Measurements from ENCODE around the gene SLC66A2. TPM values are rescaled to one million over a fixed set of nuclear protein-coding genes. Genes with fewer than 3 reads are reported as not detected.

The SLC66A2 gene
- total and polyA plus RNA-seq, 2 experiments from 2014 or later, result 33.1 to 67.0 TPM

DNA sequence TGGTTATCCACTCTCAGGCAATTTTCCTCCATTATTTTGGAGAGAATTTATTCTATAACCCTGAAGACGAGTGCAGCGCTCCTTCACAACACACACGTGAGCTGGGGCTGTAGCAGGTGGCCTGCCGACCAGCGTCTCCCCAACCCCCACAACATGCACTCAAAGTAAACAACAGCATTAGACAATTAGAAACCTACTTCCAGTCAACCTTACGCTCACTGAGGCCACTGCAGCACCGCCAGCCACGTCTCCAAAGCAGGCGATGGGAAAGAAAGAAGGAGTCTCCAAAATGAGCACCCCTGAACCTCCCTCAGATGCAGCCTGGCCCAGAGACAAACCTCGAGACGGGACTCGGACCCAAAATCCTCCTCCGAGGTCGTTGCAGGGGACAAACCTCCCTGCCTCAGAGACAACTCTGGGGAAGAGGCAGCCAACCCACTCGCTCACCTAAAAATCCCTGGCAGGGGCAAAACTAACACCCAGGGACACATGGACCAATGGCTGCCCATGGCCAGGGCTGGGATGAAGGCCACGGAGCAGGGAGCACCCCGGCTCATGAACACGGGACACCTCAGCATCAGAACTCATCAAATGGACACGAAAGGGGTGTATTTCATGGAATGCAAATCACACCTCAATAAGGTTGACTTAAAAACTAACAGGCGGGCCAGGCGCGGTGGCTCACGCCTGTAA is 2.6 kb downstream of the SLC66A2 start:
- H3K27ac ChIP-seq, result no peak overlapping the region
- no peaks in the 10 kb centered on the region for H4K20me1 ChIP-seq (ENCODE audit: insufficient read depth)
- no peak for TF ChIP-seq EZH2 (IDR thresholded peaks at IDR 0.05; ENCODE audit: insufficient read depth, poor library complexity, severe bottlenecking)
- TF ChIP-seq EZH2phosphoT487 (IDR thresholded peaks at IDR 0.05; ENCODE audit: insufficient read depth, low read depth), result no peak
- H3K27me3 ChIP-seq (replicated peaks; ENCODE audit: insufficient read depth), result no peaks in the 10 kb centered on the region
- no peak overlapping the region for H3K4me2 ChIP-seq (ENCODE audit: unreplicated experiment)
- in situ Hi-C loops (cut with MboI), result no loop called here
- DNase-seq, result no peak
- peaks cover 14% of the 10 kb centered on the region for H3K4me1 ChIP-seq (ENCODE audit: insufficient read depth)
- no peaks in the 10 kb centered on the region for H3K9me2 ChIP-seq (ENCODE audit: insufficient read depth)
- no peaks in the 10 kb centered on the region for H3K36me3 ChIP-seq (ENCODE audit: low read depth)
- no peak overlapping the region for H3K4me3 ChIP-seq
- no peak overlapping the region for H2AFZ ChIP-seq
- no peaks in the 10 kb centered on the region for H3F3A ChIP-seq (ENCODE audit: insufficient read depth)
- no peaks in the 10 kb centered on the region for H3K9me3 ChIP-seq (ENCODE audit: low read depth)
- H3K9ac ChIP-seq, result no peak overlapping the region
- WGBS, 2 experiments (ENCODE audit: low coverage in 1 of 2, low lambda C conversion rate in 2 of 2, missing lambda C conversion rate in 2 of 2), result 91 to 92% methylated on average over 23 of the region's 23 CpGs
- H3K79me2 ChIP-seq (ENCODE audit: insufficient read depth), result peaks cover 68% of the 10 kb centered on the region

- WGBS, 2 experiments (ENCODE audit: low coverage in 1 of 2, low lambda C conversion rate in 2 of 2, missing lambda C conversion rate in 2 of 2), result 90 to 97% methylated on average over 14 to 15 of the region's 15 CpGs
- no peak overlapping the region for H3K4me2 ChIP-seq (ENCODE audit: unreplicated experiment)
- no peaks in the 10 kb centered on the region for H3K9me3 ChIP-seq (ENCODE audit: low read depth)
- H3F3A ChIP-seq (ENCODE audit: insufficient read depth), result no peaks in the 10 kb centered on the region
- DNase-seq, result no peak
- H3K79me2 ChIP-seq (ENCODE audit: insufficient read depth), result peaks cover 76% of the 10 kb centered on the region
- no peak overlapping the region for H3K9ac ChIP-seq
- TF ChIP-seq EZH2 (IDR thresholded peaks at IDR 0.05; ENCODE audit: insufficient read depth, poor library complexity, severe bottlenecking) (no peak), EZH2phosphoT487 (IDR thresholded peaks at IDR 0.05; ENCODE audit: insufficient read depth, low read depth) (no peak)
- in situ Hi-C loops (cut with MboI), result no loop called here
- H3K36me3 ChIP-seq (ENCODE audit: low read depth), result no peaks in the 10 kb centered on the region
- H2AFZ ChIP-seq, result no peak overlapping the region
- H3K27me3 ChIP-seq (replicated peaks; ENCODE audit: insufficient read depth), result no peaks in the 10 kb centered on the region
- H3K9me2 ChIP-seq (ENCODE audit: insufficient read depth), result no peaks in the 10 kb centered on the region
- H3K27ac ChIP-seq, result no peak overlapping the region
- no peak overlapping the region for H3K4me3 ChIP-seq
- peaks cover 14% of the 10 kb centered on the region for H3K4me1 ChIP-seq (ENCODE audit: insufficient read depth)
- no peaks in the 10 kb centered on the region for H4K20me1 ChIP-seq (ENCODE audit: insufficient read depth)
Observed at GRCh38 chr18:79947881-79948610, 3.4 kb downstream of the SLC66A2 start.

GRCh38 chr18:79947054-79947755 is 4.2 kb downstream of the SLC66A2 start:
- TF ChIP-seq EZH2phosphoT487 (IDR thresholded peaks at IDR 0.05; ENCODE audit: insufficient read depth, low read depth) (no peak), EZH2 (IDR thresholded peaks at IDR 0.05; ENCODE audit: insufficient read depth, poor library complexity, severe bottlenecking) (no peak)
- H3K9me3 ChIP-seq (ENCODE audit: low read depth), result no peaks in the 10 kb centered on the region

More at GRCh38 chr18:79947054-79947755, 4.2 kb downstream of the SLC66A2 start:
- in situ Hi-C loops (cut with MboI), result no loop called here
- WGBS, 2 experiments (ENCODE audit: low coverage in 1 of 2, low lambda C conversion rate in 2 of 2, missing lambda C conversion rate in 2 of 2), result 88 to 94% methylated on average over 10 to 14 of the region's 14 CpGs
- no peaks in the 10 kb centered on the region for H3K36me3 ChIP-seq (ENCODE audit: low read depth)
- no peak overlapping the region; the same call in 1 of the 2 replicates for H3K27ac ChIP-seq
- H3F3A ChIP-seq (ENCODE audit: insufficient read depth), result no peaks in the 10 kb centered on the region
- no peak overlapping the region for H2AFZ ChIP-seq
- H3K9me2 ChIP-seq (ENCODE audit: insufficient read depth), result no peaks in the 10 kb centered on the region
- no peaks in the 10 kb centered on the region for H3K27me3 ChIP-seq (replicated peaks; ENCODE audit: insufficient read depth)
- no peak overlapping the region for H3K4me2 ChIP-seq (ENCODE audit: unreplicated experiment)
- H3K79me2 ChIP-seq (ENCODE audit: insufficient read depth), result peaks cover 84% of the 10 kb centered on the region
- peak; percentile 80 for DNase-seq
- no peak overlapping the region for H3K4me3 ChIP-seq
- peaks cover 14% of the 10 kb centered on the region for H3K4me1 ChIP-seq (ENCODE audit: insufficient read depth)
- H4K20me1 ChIP-seq (ENCODE audit: insufficient read depth), result no peaks in the 10 kb centered on the region
- H3K9ac ChIP-seq, result no peak overlapping the region

All from GM23248 (cell line).